ENCODE data around the gene ABCC3.

DNA sequence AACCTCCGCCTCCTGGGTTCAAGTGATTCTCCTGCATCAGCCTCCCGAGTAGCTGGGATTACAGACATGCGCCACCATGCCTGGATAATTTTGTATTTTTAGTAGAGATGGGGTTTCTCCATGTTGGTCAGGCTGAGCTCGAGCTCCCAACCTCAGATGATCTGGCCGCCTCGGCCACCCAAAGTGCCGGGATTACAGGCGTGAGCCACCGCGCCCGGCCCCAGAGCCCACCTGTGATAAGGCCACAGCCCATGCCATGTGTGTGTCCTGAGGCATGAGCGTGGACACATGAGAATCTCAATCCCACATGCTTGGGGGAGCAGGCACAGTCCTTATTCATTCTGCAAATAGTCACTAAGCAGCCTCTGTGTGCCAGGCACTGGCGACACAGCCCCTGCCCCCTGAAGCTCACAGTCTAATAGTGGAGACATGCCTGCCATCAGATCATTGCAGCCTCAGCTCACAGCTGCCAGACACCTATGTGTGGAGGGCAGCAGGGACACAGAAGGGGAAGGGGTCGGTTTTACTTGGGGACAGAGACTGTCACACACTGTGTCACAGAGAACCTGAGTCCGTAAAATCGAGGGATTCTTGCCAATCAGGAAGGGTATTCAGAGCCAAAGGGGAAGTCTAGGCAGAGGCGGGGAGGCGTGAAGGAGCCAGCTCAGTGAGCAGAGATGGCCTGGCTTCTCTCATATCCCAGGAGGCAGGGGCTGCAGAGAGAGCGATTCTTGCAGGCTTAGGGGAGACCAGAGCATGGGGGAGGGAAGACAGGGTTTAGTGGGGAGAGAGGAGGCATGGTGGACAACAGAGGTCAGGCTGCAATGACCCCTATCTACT is 9.4 kb upstream of the ABCC3 start:
- TF ChIP-seq, protein P1, sequence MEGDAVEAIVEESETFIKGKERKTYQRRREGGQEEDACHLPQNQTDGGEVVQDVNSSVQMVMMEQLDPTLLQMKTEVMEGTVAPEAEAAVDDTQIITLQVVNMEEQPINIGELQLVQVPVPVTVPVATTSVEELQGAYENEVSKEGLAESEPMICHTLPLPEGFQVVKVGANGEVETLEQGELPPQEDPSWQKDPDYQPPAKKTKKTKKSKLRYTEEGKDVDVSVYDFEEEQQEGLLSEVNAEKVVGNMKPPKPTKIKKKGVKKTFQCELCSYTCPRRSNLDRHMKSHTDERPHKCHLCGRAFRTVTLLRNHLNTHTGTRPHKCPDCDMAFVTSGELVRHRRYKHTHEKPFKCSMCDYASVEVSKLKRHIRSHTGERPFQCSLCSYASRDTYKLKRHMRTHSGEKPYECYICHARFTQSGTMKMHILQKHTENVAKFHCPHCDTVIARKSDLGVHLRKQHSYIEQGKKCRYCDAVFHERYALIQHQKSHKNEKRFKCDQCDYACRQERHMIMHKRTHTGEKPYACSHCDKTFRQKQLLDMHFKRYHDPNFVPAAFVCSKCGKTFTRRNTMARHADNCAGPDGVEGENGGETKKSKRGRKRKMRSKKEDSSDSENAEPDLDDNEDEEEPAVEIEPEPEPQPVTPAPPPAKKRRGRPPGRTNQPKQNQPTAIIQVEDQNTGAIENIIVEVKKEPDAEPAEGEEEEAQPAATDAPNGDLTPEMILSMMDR (IDR thresholded peaks at IDR 0.05) = no peak
- TF ChIP-seq POLR2AphosphoS5 (IDR thresholded peaks at IDR 0.05) = no peak

Data from breast epithelium (tissue), 3 donors.